Measurements from ENCODE around the gene CLDN1.
"Not testable (repeated sequence)": the region's sequence is repeated elsewhere in the genome, so short reads cannot be mapped to it uniquely, and the experiment has no call there.

CLDN1 gene

GRCh38 chr3:190279690-190280089 is 42.6 kb downstream of the CLDN1 start:
- H3K27me3 ChIP-seq (replicated peaks; ENCODE audit: control insufficient read depth, insufficient read depth, low read length, poor library complexity, severe bottlenecking) = no peaks in the 10 kb centered on the region
- no peaks in the 10 kb centered on the region for H3K36me3 ChIP-seq (ENCODE audit: control insufficient read depth, insufficient read depth, low read length)
- DNase-seq = no peak
- H3K27ac ChIP-seq (ENCODE audit: insufficient read depth, low read length, poor library complexity, severe bottlenecking) = no peak overlapping the region
- no peaks in the 10 kb centered on the region for H3K4me1 ChIP-seq (ENCODE audit: control insufficient read depth, insufficient read depth, low read length, poor library complexity, severe bottlenecking)
- no peak overlapping the region for H3K4me3 ChIP-seq (ENCODE audit: insufficient read depth, low read depth, low read length, poor library complexity, severe bottlenecking)
- no peaks in the 10 kb centered on the region for H3K9me3 ChIP-seq (ENCODE audit: control insufficient read depth, low read length)

GRCh38 chr3:190272747-190273146 is 49.5 kb downstream of the CLDN1 start:
- Histone ChIP-seq H3K4me1 (ENCODE audit: control insufficient read depth, insufficient read depth, low read length, poor library complexity, severe bottlenecking) (no peaks in the 10 kb centered on the region), H3K27ac (ENCODE audit: insufficient read depth, low read length, poor library complexity, severe bottlenecking) (no peak overlapping the region), H3K36me3 (ENCODE audit: control insufficient read depth, insufficient read depth, low read length) (no peaks in the 10 kb centered on the region), H3K4me3 (ENCODE audit: insufficient read depth, low read depth, low read length, poor library complexity, severe bottlenecking) (no peak overlapping the region), H3K27me3 (replicated peaks; ENCODE audit: control insufficient read depth, insufficient read depth, low read length, poor library complexity, severe bottlenecking) (no peaks in the 10 kb centered on the region), H3K9me3 (ENCODE audit: control insufficient read depth, low read length) (no peaks in the 10 kb centered on the region)
- DNase-seq = no peak

- Histone ChIP-seq H3K9me3 (ENCODE audit: control insufficient read depth, low read length) (no peaks in the 10 kb centered on the region), H3K4me3 (ENCODE audit: insufficient read depth, low read depth, low read length, poor library complexity, severe bottlenecking) (no peak overlapping the region), H3K27me3 (replicated peaks; ENCODE audit: control insufficient read depth, insufficient read depth, low read length, poor library complexity, severe bottlenecking) (no peaks in the 10 kb centered on the region), H3K27ac (ENCODE audit: insufficient read depth, low read length, poor library complexity, severe bottlenecking) (no peak overlapping the region), H3K36me3 (ENCODE audit: control insufficient read depth, insufficient read depth, low read length) (no peaks in the 10 kb centered on the region), H3K4me1 (ENCODE audit: control insufficient read depth, insufficient read depth, low read length, poor library complexity, severe bottlenecking) (no peaks in the 10 kb centered on the region)
- no peak for DNase-seq
Observed at GRCh38 chr3:190269101-190269500, 53.1 kb downstream of the CLDN1 start.

- not testable (repeated sequence) for DNase-seq; H3K27ac ChIP-seq (ENCODE audit: insufficient read depth, low read length, poor library complexity, severe bottlenecking); H3K4me3 ChIP-seq (ENCODE audit: insufficient read depth, low read depth, low read length, poor library complexity, severe bottlenecking); H3K4me1 ChIP-seq (ENCODE audit: control insufficient read depth, insufficient read depth, low read length, poor library complexity, severe bottlenecking); H3K36me3 ChIP-seq (ENCODE audit: control insufficient read depth, insufficient read depth, low read length); H3K9me3 ChIP-seq (ENCODE audit: control insufficient read depth, low read length); H3K27me3 ChIP-seq (replicated peaks; ENCODE audit: control insufficient read depth, insufficient read depth, low read length, poor library complexity, severe bottlenecking)
Observed at GRCh38 chr3:190267464-190267863, 54.8 kb downstream of the CLDN1 start.

- no peaks in the 10 kb centered on the region for H3K4me1 ChIP-seq (ENCODE audit: control insufficient read depth, insufficient read depth, low read length, poor library complexity, severe bottlenecking)
- no peaks in the 10 kb centered on the region for H3K36me3 ChIP-seq (ENCODE audit: control insufficient read depth, insufficient read depth, low read length)
- no peaks in the 10 kb centered on the region for H3K9me3 ChIP-seq (ENCODE audit: control insufficient read depth, low read length)
- no peak for DNase-seq
- no peak overlapping the region for H3K27ac ChIP-seq (ENCODE audit: insufficient read depth, low read length, poor library complexity, severe bottlenecking)
- H3K4me3 ChIP-seq (ENCODE audit: insufficient read depth, low read depth, low read length, poor library complexity, severe bottlenecking) = no peak overlapping the region
- no peaks in the 10 kb centered on the region for H3K27me3 ChIP-seq (replicated peaks; ENCODE audit: control insufficient read depth, insufficient read depth, low read length, poor library complexity, severe bottlenecking)
Observed at GRCh38 chr3:190266913-190267290, 55.3 kb downstream of the CLDN1 start.

DNA sequence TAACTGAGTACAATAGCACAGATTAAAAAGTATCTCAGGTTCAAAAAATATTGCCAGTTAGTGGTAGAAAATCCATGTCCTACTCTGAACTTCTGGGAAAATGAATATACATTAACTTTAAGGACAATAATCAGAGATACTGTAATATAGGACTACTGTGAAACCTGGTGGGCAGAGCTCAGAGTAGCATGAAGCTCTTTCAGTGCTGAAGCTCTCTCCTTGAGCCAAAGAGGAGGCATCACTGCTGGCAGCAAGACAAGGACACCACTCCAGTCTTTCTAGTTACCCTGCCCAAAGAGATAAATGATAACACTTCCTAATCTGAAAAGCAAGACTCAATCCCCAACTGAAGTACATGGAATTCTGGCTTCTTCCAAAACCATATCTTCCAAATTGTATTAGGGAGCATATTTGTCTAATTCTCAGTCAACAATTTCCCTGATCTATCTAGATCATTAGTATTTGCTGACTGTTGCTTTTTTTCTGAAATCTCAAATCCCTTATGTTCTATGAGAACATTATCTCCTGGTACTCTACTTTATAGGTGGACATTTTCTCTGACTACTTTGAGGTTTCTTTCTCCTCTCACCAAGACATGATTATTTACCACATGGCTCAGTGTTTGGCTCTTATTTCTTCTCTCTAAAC is 55.9 kb downstream of the CLDN1 start:
- no peaks in the 10 kb centered on the region for H3K4me1 ChIP-seq (ENCODE audit: control insufficient read depth, insufficient read depth, low read length, poor library complexity, severe bottlenecking)
- H3K27ac ChIP-seq (ENCODE audit: insufficient read depth, low read length, poor library complexity, severe bottlenecking) = no peak overlapping the region
- DNase-seq = no peak
- H3K36me3 ChIP-seq (ENCODE audit: control insufficient read depth, insufficient read depth, low read length) = no peaks in the 10 kb centered on the region
- H3K4me3 ChIP-seq (ENCODE audit: insufficient read depth, low read depth, low read length, poor library complexity, severe bottlenecking) = no peak overlapping the region
- H3K27me3 ChIP-seq (replicated peaks; ENCODE audit: control insufficient read depth, insufficient read depth, low read length, poor library complexity, severe bottlenecking) = no peaks in the 10 kb centered on the region
- H3K9me3 ChIP-seq (ENCODE audit: control insufficient read depth, low read length) = no peaks in the 10 kb centered on the region

- Histone ChIP-seq H3K27ac (ENCODE audit: insufficient read depth, low read length, poor library complexity, severe bottlenecking) (no peak overlapping the region), H3K4me3 (ENCODE audit: insufficient read depth, low read depth, low read length, poor library complexity, severe bottlenecking) (no peak overlapping the region), H3K36me3 (ENCODE audit: control insufficient read depth, insufficient read depth, low read length) (no peaks in the 10 kb centered on the region), H3K9me3 (ENCODE audit: control insufficient read depth, low read length) (no peaks in the 10 kb centered on the region), H3K4me1 (ENCODE audit: control insufficient read depth, insufficient read depth, low read length, poor library complexity, severe bottlenecking) (no peaks in the 10 kb centered on the region), H3K27me3 (replicated peaks; ENCODE audit: control insufficient read depth, insufficient read depth, low read length, poor library complexity, severe bottlenecking) (no peaks in the 10 kb centered on the region)
- no peak for DNase-seq
Observed at GRCh38 chr3:190265796-190266195, 56.5 kb downstream of the CLDN1 start.

- Histone ChIP-seq H3K4me1 (ENCODE audit: control insufficient read depth, insufficient read depth, low read length, poor library complexity, severe bottlenecking) (no peaks in the 10 kb centered on the region), H3K27ac (ENCODE audit: insufficient read depth, low read length, poor library complexity, severe bottlenecking) (no peak overlapping the region), H3K27me3 (replicated peaks; ENCODE audit: control insufficient read depth, insufficient read depth, low read length, poor library complexity, severe bottlenecking) (no peaks in the 10 kb centered on the region), H3K36me3 (ENCODE audit: control insufficient read depth, insufficient read depth, low read length) (no peaks in the 10 kb centered on the region), H3K4me3 (ENCODE audit: insufficient read depth, low read depth, low read length, poor library complexity, severe bottlenecking) (no peak overlapping the region), H3K9me3 (ENCODE audit: control insufficient read depth, low read length) (no peaks in the 10 kb centered on the region)
- no peak for DNase-seq
Observed at GRCh38 chr3:190265126-190265525, 57.1 kb downstream of the CLDN1 start.

DNA sequence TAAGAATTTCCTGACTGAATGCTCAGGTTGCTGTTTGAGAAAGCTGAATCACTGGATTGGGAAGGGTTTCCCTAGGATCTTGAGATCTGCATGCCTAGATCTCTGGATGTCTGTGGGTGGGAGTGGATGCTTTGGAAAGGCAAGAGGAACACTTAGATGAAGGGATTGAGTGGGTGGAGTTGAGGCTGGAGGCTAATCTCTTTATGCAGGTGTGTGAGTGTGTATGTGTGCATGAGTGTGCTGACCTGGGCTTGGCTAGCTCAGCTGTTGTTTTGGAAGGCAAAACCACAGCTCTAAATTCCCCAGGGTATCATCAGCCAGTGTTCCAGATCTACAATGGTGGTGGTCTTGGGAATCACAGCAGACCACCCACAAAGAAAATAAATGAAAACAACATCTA is 60.5 kb downstream of the CLDN1 start:
- Histone ChIP-seq H3K4me1 (ENCODE audit: control insufficient read depth, insufficient read depth, low read length, poor library complexity, severe bottlenecking) (no peaks in the 10 kb centered on the region), H3K36me3 (ENCODE audit: control insufficient read depth, insufficient read depth, low read length) (no peaks in the 10 kb centered on the region), H3K9me3 (ENCODE audit: control insufficient read depth, low read length) (no peaks in the 10 kb centered on the region), H3K27me3 (replicated peaks; ENCODE audit: control insufficient read depth, insufficient read depth, low read length, poor library complexity, severe bottlenecking) (no peaks in the 10 kb centered on the region), H3K4me3 (ENCODE audit: insufficient read depth, low read depth, low read length, poor library complexity, severe bottlenecking) (no peak overlapping the region), H3K27ac (ENCODE audit: insufficient read depth, low read length, poor library complexity, severe bottlenecking) (no peak overlapping the region)
- no peak for DNase-seq

DNA sequence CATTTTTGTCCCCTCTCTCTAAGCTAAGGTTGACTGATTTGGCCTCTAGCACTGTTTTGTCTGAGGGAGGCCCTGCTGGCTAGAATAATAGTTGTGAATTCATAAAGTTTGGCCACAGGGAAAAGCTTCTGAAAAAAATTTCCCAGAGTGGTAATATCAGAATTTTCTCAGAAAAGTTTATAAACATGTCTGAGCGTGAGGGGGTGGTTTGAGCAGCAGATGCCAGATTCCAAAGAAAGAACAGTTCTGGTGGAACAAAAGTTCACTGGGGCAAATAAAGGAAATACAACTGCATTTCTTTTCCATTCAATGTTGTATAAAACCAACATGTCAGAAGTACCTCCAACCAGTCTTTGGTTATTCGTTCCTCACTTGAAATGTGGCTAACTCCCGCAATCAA is 61.2 kb downstream of the CLDN1 start:
- H3K9me3 ChIP-seq (ENCODE audit: control insufficient read depth, low read length) = no peaks in the 10 kb centered on the region
- no peak overlapping the region for H3K27ac ChIP-seq (ENCODE audit: insufficient read depth, low read length, poor library complexity, severe bottlenecking)
- H3K36me3 ChIP-seq (ENCODE audit: control insufficient read depth, insufficient read depth, low read length) = no peaks in the 10 kb centered on the region
- H3K4me1 ChIP-seq (ENCODE audit: control insufficient read depth, insufficient read depth, low read length, poor library complexity, severe bottlenecking) = no peaks in the 10 kb centered on the region
- H3K27me3 ChIP-seq (replicated peaks; ENCODE audit: control insufficient read depth, insufficient read depth, low read length, poor library complexity, severe bottlenecking) = no peaks in the 10 kb centered on the region
- DNase-seq = no peak
- no peak overlapping the region for H3K4me3 ChIP-seq (ENCODE audit: insufficient read depth, low read depth, low read length, poor library complexity, severe bottlenecking)
